Neural progenitor cell (in vitro differentiated cells): ENCODE data around the gene UBXN2A. TPM values are rescaled to one million over a fixed set of nuclear protein-coding genes. Genes with fewer than 3 reads are reported as not detected.
A peak's percentile ranks its signal among the peaks of the same experiment; 100 is the strongest.

ENCODE experiments used
- DNase-seq: peaks from one replicate; pipeline ENCODE4 v3.0.0-alpha.2; 2016; ENCODE audit warnings: low spot score
- H2AFZ ChIP-seq: fragments of 200-600 bp; sonication (generic); replicated peaks from 2 replicates; pipeline ENCODE4 v1.6.1; 2016; ENCODE audit warnings: antibody characterized with exemption
- H3F3A ChIP-seq: fragments of 200-600 bp; sonication (generic); 2 replicates; pipeline ENCODE4 v1.6.1; 2016; ENCODE audit warnings: antibody characterized with exemption, low read depth
- H3K27ac ChIP-seq: fragments of 200-600 bp; sonication (generic); 2 replicates; pipeline ENCODE4 v1.5.1; 2016; ENCODE audit warnings: mild to moderate bottlenecking
- H3K27me3 ChIP-seq: fragments of 200-600 bp; sonication (generic); 2 replicates; pipeline ENCODE4 v1.6.1; 2016; ENCODE audit warnings: mild to moderate bottlenecking, moderate library complexity
- H3K36me3 ChIP-seq: fragments of 200-600 bp; sonication (generic); 2 replicates; pipeline ENCODE4 v1.5.1; 2016
- H3K4me1 ChIP-seq: fragments of 200-600 bp; sonication (generic); 2 replicates; pipeline ENCODE4 v1.6.1; 2016; ENCODE audit warnings: mixed run types
- H3K4me2 ChIP-seq: fragments of 200-600 bp; sonication (generic); 2 replicates; pipeline ENCODE4 v1.6.1; 2016
- H3K4me3 ChIP-seq: fragments of 200-600 bp; sonication (generic); 2 replicates; pipeline ENCODE4 v1.5.1; 2016
- H3K79me2 ChIP-seq: fragments of 200-600 bp; sonication (generic); 2 replicates; pipeline ENCODE4 v1.6.1; 2016; ENCODE audit warnings: low read depth
- H3K9ac ChIP-seq: fragments of 200-600 bp; sonication (generic); 2 replicates; pipeline ENCODE4 v1.6.1; 2016
- H3K9me3 ChIP-seq: fragments of 200-600 bp; sonication (generic); 2 replicates; pipeline ENCODE4 v1.5.1; 2016; ENCODE audit warnings: low read depth
- H4K20me1 ChIP-seq: fragments of 200-600 bp; sonication (generic); 2 replicates; pipeline ENCODE4 v1.6.1; 2016; ENCODE audit warnings: low read depth
- H3K27ac Mint-ChIP-seq: 3 replicates; pipeline ENCODE4 v1.8.0; 2021; ENCODE audit warnings: mixed read lengths
- H3K27me3 Mint-ChIP-seq: 2 replicates; pipeline ENCODE4 v1.8.0; 2022; ENCODE audit warnings: low read depth, mild to moderate bottlenecking, inconsistent platforms, moderate library complexity, mixed read lengths; ENCODE audit not compliant: insufficient read depth
- H3K36me3 Mint-ChIP-seq: 3 replicates; pipeline ENCODE4 v1.8.0; 2021; ENCODE audit warnings: mixed read lengths
- H3K4me1 Mint-ChIP-seq: 3 replicates; pipeline ENCODE4 v1.8.0; 2021; ENCODE audit warnings: mixed read lengths
- H3K4me3 Mint-ChIP-seq: 3 replicates; pipeline ENCODE4 v1.8.0; 2021; ENCODE audit warnings: mild to moderate bottlenecking, moderate library complexity, mixed read lengths
- H3K9me3 Mint-ChIP-seq: 3 replicates; pipeline ENCODE4 v1.8.0; 2020; ENCODE audit warnings: mixed read lengths
- EZH2 ChIP-seq: fragments of 200-600 bp; sonication (generic); IDR thresholded peaks from 2 replicates; pipeline ENCODE4 v1.6.1; 2017; ENCODE audit warnings: antibody characterized with exemption, mild to moderate bottlenecking, moderate library complexity
- EZH2phosphoT487 ChIP-seq: fragments of 200-600 bp; sonication (generic); IDR thresholded peaks from 2 replicates; pipeline ENCODE4 v1.6.1; 2017; ENCODE audit warnings: antibody characterized with exemption
- total RNA-seq: library from RNA; depleted of rRNA; stranded (reverse); fragments of >200 nt; gene quantifications from 2 replicates; pipeline ENCODE4 v1.2.3, GENCODE V29; 2015; ENCODE audit warnings: low replicate concordance
- TF ChIP-seq, protein P1 (sequence below): fragments of 200-600 bp; sonication (generic); IDR thresholded peaks from 2 replicates; pipeline ENCODE4 v1.5.1; 2017; ENCODE audit warnings: antibody characterized with exemption, mild to moderate bottlenecking

UBXN2A gene
- total RNA-seq, 1 donor from 2014 or later = 24.1 TPM

- H3K4me2 ChIP-seq = peak overlapping the region; percentile 92
Observed at GRCh38 chr2:24009367-24009679, 69.1 kb downstream of the UBXN2A start.

GRCh38 chr2:24009680-24010476, 69.6 kb downstream of the UBXN2A start, which contains the start of gene MFSD2B:
Gene MFSD2B (plus strand): TSS chr2:24010085. CDS start chr2:24010097, 12 bp downstream.
- no peak within 1 kb of the TSS for H3K27ac ChIP-seq
- no peak within 1 kb of the TSS for H3K27ac Mint-ChIP-seq
- H3K4me2 ChIP-seq = peak within 1 kb of the TSS; percentile 92
- no peaks in the 10 kb centered on the region for H3K9me3 ChIP-seq
- H3K9me3 Mint-ChIP-seq = no peaks in the 10 kb centered on the region
- H3K36me3 ChIP-seq = no peaks in the 10 kb centered on the region
- peak within 1 kb of the TSS; percentile 51 for H3K4me3 ChIP-seq
- H3F3A ChIP-seq = no peaks in the 10 kb centered on the region
- peaks cover 3% of the 10 kb centered on the region for H3K36me3 Mint-ChIP-seq
- H3K4me3 Mint-ChIP-seq = peak within 1 kb of the TSS; percentile 58
- peak within 1 kb of the TSS; percentile 86 for H2AFZ ChIP-seq
- peak; percentile 47 for DNase-seq
- H3K9ac ChIP-seq = no peak within 1 kb of the TSS
- H3K4me1 ChIP-seq = peaks cover 8% of the 10 kb centered on the region
- no peaks in the 10 kb centered on the region for H3K4me1 Mint-ChIP-seq
- H3K27me3 Mint-ChIP-seq = peaks cover 13% of the 10 kb centered on the region
- H3K79me2 ChIP-seq = no peaks in the 10 kb centered on the region
- peaks cover 26% of the 10 kb centered on the region for H3K27me3 ChIP-seq
- H4K20me1 ChIP-seq = no peaks in the 10 kb centered on the region
- TF ChIP-seq, protein P1, sequence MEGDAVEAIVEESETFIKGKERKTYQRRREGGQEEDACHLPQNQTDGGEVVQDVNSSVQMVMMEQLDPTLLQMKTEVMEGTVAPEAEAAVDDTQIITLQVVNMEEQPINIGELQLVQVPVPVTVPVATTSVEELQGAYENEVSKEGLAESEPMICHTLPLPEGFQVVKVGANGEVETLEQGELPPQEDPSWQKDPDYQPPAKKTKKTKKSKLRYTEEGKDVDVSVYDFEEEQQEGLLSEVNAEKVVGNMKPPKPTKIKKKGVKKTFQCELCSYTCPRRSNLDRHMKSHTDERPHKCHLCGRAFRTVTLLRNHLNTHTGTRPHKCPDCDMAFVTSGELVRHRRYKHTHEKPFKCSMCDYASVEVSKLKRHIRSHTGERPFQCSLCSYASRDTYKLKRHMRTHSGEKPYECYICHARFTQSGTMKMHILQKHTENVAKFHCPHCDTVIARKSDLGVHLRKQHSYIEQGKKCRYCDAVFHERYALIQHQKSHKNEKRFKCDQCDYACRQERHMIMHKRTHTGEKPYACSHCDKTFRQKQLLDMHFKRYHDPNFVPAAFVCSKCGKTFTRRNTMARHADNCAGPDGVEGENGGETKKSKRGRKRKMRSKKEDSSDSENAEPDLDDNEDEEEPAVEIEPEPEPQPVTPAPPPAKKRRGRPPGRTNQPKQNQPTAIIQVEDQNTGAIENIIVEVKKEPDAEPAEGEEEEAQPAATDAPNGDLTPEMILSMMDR = peak; percentile 22
- peak; percentile 56 for TF ChIP-seq EZH2
- peak; percentile 27 for TF ChIP-seq EZH2phosphoT487

More at GRCh38 chr2:24009367-24009679, 69.1 kb downstream of the UBXN2A start:
- no peaks in the 10 kb centered on the region for H4K20me1 ChIP-seq
- H3K27me3 Mint-ChIP-seq = peaks cover 13% of the 10 kb centered on the region
- peak overlapping the region; percentile 58 for H3K4me3 Mint-ChIP-seq
- no peaks in the 10 kb centered on the region for H3K4me1 Mint-ChIP-seq
- H2AFZ ChIP-seq = peak overlapping the region; percentile 86
- H3K9ac ChIP-seq = no peak overlapping the region
- H3K36me3 Mint-ChIP-seq = peaks cover 3% of the 10 kb centered on the region
- H3K9me3 ChIP-seq = no peaks in the 10 kb centered on the region
- H3K9me3 Mint-ChIP-seq = no peaks in the 10 kb centered on the region
- H3K36me3 ChIP-seq = no peaks in the 10 kb centered on the region
- no peak overlapping the region for H3K27ac Mint-ChIP-seq
- no peaks in the 10 kb centered on the region for H3K79me2 ChIP-seq
- H3F3A ChIP-seq = no peaks in the 10 kb centered on the region
- H3K4me1 ChIP-seq = peaks cover 8% of the 10 kb centered on the region
- peaks cover 26% of the 10 kb centered on the region for H3K27me3 ChIP-seq
- no peak for DNase-seq
- peak overlapping the region; percentile 51 for H3K4me3 ChIP-seq
- TF ChIP-seq EZH2phosphoT487 (no peak), EZH2 (no peak)
- TF ChIP-seq, protein P1 = no peak
- H3K27ac ChIP-seq = no peak overlapping the region

DNA sequence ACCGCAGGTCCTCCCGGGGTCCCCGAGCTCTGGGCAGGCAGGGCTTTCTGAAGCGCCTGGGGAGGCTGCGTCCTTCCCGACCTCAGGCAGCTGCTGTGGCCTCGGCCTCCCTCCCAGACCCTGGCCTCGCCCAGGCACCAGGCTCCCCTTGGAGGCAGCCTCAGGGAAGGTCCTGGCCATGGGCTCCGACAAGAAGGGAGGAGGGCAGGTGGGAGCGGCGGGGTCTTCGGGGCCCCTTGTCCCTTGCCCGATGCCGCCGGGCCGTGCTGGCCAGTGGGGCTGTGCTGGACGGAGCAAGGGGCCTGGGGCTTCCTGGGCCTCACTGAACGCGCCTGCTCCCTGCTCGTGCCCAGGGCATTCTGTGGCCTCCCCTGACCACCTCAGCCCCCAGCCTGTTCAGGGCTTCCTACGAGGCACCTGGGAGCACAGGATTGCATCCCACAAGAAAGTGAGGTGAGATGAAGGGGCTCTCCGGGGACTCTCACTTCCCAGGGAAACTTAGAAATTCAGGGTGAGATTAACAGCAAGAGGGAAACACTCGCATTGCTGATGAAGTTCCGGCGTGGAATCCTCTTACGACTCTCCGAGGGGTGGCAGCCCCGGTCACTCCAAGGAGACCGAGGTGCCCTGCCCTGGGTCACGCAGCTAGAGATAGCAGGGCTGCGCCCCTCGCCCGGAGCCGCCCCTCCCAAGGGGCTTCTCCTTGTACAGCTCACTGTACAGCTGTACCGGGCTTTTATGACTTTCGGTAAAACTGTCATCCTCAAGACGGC, 70.4 kb downstream of the UBXN2A start:
- Histone ChIP-seq H3F3A (no peaks in the 10 kb centered on the region), H3K79me2 (no peaks in the 10 kb centered on the region), H3K4me2 (peak overlapping the region; percentile 92), H3K27ac (no peak overlapping the region), H3K36me3 (no peaks in the 10 kb centered on the region), H3K4me3 (peak overlapping the region; percentile 51), H3K9me3 (no peaks in the 10 kb centered on the region), H3K27me3 (peaks cover 26% of the 10 kb centered on the region), H3K9ac (no peak overlapping the region), H2AFZ (peak overlapping the region; percentile 86), H4K20me1 (no peaks in the 10 kb centered on the region), H3K4me1 (peaks cover 8% of the 10 kb centered on the region)
- Mint-ChIP-seq H3K27ac (no peak overlapping the region), H3K4me1 (no peaks in the 10 kb centered on the region), H3K9me3 (no peaks in the 10 kb centered on the region), H3K4me3 (no peak overlapping the region), H3K27me3 (peaks cover 13% of the 10 kb centered on the region), H3K36me3 (peaks cover 3% of the 10 kb centered on the region)
- TF ChIP-seq EZH2phosphoT487 = no peak
- no peak for TF ChIP-seq EZH2
- TF ChIP-seq, protein P1 = no peak
- DNase-seq = no peak
